HepG2 (cell line): Measurements from ENCODE around the gene RPS28. TPM values are rescaled to one million over a fixed set of nuclear protein-coding genes. Genes with fewer than 3 reads are reported as not detected.
A peak's percentile ranks its signal among the peaks of the same experiment; 100 is the strongest.

ENCODE experiments used
- MAX ChIP-seq: IDR thresholded peaks from 2 replicates; pipeline ENCODE4 v1.6.1; 2012; ENCODE audit warnings: inconsistent platforms
- POLR2A ChIP-seq, 2 experiments: IDR thresholded peaks; 2 replicates each; pipeline ENCODE4 v1.6.1; 2011; ENCODE audit warnings: low read depth in 2 of 2, low read length in 2 of 2, mild to moderate bottlenecking in 1 of 2, moderate library complexity in 1 of 2; ENCODE audit not compliant: insufficient read depth in 1 of 2
- RNF2 ChIP-seq: fragments of 450-650 bp; conservative IDR thresholded peaks from 2 replicates; pipeline ENCODE4 v1.6.1; 2016; ENCODE audit warnings: low read depth
- TCF7L2 ChIP-seq: IDR thresholded peaks from 2 replicates; pipeline ENCODE4 v1.6.1; 2011; ENCODE audit warnings: mild to moderate bottlenecking, low read depth, low read length, moderate library complexity
- TMF1 ChIP-seq: sonication (generic); formaldehyde crosslinking; IDR thresholded peaks from 2 replicates; pipeline ENCODE4 v1.8.1; 2022; ENCODE audit warnings: low read depth, missing genetic modification reagents
- TRAFD1 ChIP-seq: sonication (generic); formaldehyde crosslinking; IDR thresholded peaks from 2 replicates; pipeline ENCODE4 v1.5.1; 2020; ENCODE audit warnings: missing genetic modification reagents, mild to moderate bottlenecking, borderline replicate concordance
- ZFP41 ChIP-seq: sonication (generic); formaldehyde crosslinking; IDR thresholded peaks from 2 replicates; pipeline ENCODE4 v1.4.0; 2020; ENCODE audit warnings: mild to moderate bottlenecking, missing genetic modification reagents, borderline replicate concordance
- ZFY ChIP-seq: sonication (generic); formaldehyde crosslinking; IDR thresholded peaks from 2 replicates; pipeline ENCODE4 v1.4.0; 2020; ENCODE audit warnings: missing genetic modification reagents
- ZNF3 ChIP-seq: IDR thresholded peaks from 2 replicates; pipeline ENCODE4 v1.7.0; 2017; ENCODE audit warnings: inconsistent platforms
- ZNF646 ChIP-seq: sonication (generic); formaldehyde crosslinking; IDR thresholded peaks from 2 replicates; pipeline ENCODE4 v1.9.0; 2021; ENCODE audit warnings: mild to moderate bottlenecking, missing genetic modification reagents
- ZNF777 ChIP-seq: sonication (generic); formaldehyde crosslinking; IDR thresholded peaks from 2 replicates; pipeline ENCODE4 v1.4.0; 2020; ENCODE audit warnings: missing genetic modification reagents
- polyA plus RNA-seq, 8 experiments: library from polyadenylated mRNA; depleted of rRNA in 3 of 8; stranded (reverse) in 7 of 8; unstranded in 1 of 8; fragments of >200 nt; fragmentation: Illumina TruSeq in 4 of 8; extraction: Trizol in 4 of 8; gene quantifications; 2 replicates each; pipeline versions ENCODE4 v1.2.1 to v1.2.3, GENCODE V29; 2011 to 2016; ENCODE audit warnings: low read depth in 4 of 8, missing spikeins in 1 of 8, mixed read lengths in 1 of 8; ENCODE audit not compliant: insufficient read depth in 1 of 8
- total RNA-seq, 5 experiments: library from RNA; depleted of rRNA; stranded (reverse); fragments of >200 nt; fragmentation: Illumina TruSeq; extraction: Trizol; gene quantifications; 2 replicates each; pipeline ENCODE4 v1.2.3, GENCODE V29; 2016; ENCODE audit warnings: low read depth in 1 of 5

Gene RPS28
- total and polyA plus RNA-seq, 2 of the 13 experiments (the other 11 are each of a cell fraction or from before 2014, with no cell fraction given), result 281 to 545 TPM

GRCh38 chr19:8334458-8335342 lies 13.4 kb downstream of the RPS28 start (continued):
- TF ChIP-seq ZNF646 (no peak), ZNF777 (CRISPR knock-in tag) (peak; percentile 93), POLR2A (IDR thresholded peaks at IDR 0.05; ENCODE audit: insufficient read depth in 1 of 2, low read depth in 2 of 2, low read length in 2 of 2) (no peak), ZNF3 (CRISPR knock-in tag) (no peak), ZFP41 (CRISPR knock-in tag) (no peak), MAX (no peak; the same call in 1 of the 2 replicates), TRAFD1 (no peak), TCF7L2 (no peak), TMF1 (peak; percentile 68; the same call in 1 of the 2 replicates), RNF2 (peak; percentile 83), ZFY (0 out of 2 replicates have a peak, but pooled peaks have one; percentile 5)
